22Rv1 (cell line): Measurements from ENCODE around the gene SLC25A25.

ENCODE experiments used
- H3K27ac ChIP-seq: fragments of 450-650 bp; 2 replicates; pipeline ENCODE4 v1.5.1; 2017
- ZFX ChIP-seq: fragments of 450-650 bp; IDR thresholded peaks from 2 replicates; pipeline ENCODE4 v1.6.1; 2017; ENCODE audit warnings: antibody characterized with exemption, borderline replicate concordance
- TF ChIP-seq, protein P1 (sequence below): fragments of 450-650 bp; IDR thresholded peaks from 2 replicates; pipeline ENCODE4 v1.5.1; 2017; ENCODE audit warnings: mild to moderate bottlenecking

SLC25A25 gene

DNA sequence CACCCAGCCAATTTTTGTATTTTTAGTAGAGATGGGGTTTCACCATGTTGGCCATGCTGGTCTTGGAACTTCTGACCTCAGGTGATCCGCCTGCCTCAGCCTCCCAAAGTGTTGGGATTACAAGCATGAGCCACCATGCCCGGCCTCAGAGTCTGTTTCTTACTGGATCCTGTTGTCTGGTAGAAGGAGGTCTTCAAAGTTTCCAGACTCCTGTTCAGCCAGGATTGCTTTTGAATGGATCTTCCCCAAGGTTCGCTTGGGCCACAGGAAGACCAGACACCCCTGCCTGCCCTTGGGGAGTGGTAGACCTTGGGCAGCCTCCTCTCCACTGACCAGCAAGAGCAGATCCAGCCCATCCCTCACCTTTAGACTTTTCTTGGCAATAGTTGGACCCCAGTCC, 73.6 kb downstream of the SLC25A25 start:
- no peak overlapping the region for H3K27ac ChIP-seq
- TF ChIP-seq, protein P1, sequence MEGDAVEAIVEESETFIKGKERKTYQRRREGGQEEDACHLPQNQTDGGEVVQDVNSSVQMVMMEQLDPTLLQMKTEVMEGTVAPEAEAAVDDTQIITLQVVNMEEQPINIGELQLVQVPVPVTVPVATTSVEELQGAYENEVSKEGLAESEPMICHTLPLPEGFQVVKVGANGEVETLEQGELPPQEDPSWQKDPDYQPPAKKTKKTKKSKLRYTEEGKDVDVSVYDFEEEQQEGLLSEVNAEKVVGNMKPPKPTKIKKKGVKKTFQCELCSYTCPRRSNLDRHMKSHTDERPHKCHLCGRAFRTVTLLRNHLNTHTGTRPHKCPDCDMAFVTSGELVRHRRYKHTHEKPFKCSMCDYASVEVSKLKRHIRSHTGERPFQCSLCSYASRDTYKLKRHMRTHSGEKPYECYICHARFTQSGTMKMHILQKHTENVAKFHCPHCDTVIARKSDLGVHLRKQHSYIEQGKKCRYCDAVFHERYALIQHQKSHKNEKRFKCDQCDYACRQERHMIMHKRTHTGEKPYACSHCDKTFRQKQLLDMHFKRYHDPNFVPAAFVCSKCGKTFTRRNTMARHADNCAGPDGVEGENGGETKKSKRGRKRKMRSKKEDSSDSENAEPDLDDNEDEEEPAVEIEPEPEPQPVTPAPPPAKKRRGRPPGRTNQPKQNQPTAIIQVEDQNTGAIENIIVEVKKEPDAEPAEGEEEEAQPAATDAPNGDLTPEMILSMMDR = no peak
- TF ChIP-seq ZFX = no peak

DNA sequence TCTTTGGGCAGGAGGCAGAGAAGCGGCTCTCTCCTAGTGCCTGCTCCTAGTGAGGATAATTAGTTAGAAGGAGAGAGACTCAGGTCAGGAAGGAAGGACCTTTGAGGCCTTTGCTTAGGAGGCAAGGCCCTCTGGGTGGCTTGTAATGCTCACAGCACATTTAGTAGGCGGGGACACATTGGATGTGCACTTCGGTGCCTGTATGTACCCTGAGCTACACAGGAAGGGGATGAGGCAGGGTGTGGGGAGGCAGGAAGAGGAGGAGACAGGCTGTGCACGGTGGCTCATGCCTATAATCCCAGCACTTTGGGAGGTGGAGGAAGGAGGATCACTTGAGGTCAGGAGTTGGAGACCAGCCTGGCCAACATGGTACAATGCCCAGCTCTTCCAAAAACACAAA, 74.0 kb downstream of the SLC25A25 start:
- H3K27ac ChIP-seq = no peak overlapping the region
- TF ChIP-seq ZFX = no peak
- TF ChIP-seq, protein P1 = no peak

- no peak overlapping the region for H3K27ac ChIP-seq
- no peak for TF ChIP-seq ZFX
- TF ChIP-seq, protein P1 = no peak
Observed at GRCh38 chr9:128142596-128142995, 74.6 kb downstream of the SLC25A25 start.

DNA sequence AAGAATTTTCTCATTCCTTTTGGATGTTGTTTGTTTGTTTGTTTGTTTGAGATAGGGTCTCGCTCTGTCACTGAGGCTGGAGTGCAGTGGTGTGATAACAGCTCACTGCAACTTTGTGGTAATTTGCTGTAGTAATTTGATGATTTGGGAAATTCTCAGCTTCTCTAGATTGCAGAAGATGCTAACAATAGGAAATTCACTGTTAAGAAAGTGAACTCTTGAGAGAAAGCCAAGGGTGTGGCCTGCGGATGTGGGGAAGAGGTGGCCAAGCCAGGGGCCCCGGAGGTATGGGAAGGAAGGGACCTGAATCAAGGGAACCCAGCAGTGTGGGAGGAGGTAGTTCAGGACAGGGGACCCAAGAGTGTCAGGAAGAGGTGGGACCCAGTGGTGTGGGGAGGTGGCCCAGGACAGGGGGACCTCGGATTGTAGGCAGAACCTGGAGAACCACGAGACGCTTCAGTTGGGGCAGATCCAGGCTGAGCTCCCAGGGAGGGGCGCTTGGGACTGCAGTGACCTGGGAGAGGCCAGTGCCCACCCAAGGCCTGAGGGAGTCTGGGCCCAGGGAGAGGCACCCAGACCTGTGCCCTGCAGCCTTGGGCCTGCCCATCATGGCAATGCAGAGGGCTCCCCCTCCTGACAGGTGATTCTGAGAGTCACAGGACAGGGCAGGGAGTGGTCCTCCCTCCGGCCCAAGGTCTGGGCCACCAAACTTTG, 75.7 kb downstream of the SLC25A25 start:
- H3K27ac ChIP-seq = no peak overlapping the region
- TF ChIP-seq, protein P1 = no peak
- TF ChIP-seq ZFX = no peak

- no peak for TF ChIP-seq ZFX
- TF ChIP-seq, protein P1 = no peak
- H3K27ac ChIP-seq = no peak overlapping the region
Observed at GRCh38 chr9:128144239-128145181, 76.5 kb downstream of the SLC25A25 start.

DNA sequence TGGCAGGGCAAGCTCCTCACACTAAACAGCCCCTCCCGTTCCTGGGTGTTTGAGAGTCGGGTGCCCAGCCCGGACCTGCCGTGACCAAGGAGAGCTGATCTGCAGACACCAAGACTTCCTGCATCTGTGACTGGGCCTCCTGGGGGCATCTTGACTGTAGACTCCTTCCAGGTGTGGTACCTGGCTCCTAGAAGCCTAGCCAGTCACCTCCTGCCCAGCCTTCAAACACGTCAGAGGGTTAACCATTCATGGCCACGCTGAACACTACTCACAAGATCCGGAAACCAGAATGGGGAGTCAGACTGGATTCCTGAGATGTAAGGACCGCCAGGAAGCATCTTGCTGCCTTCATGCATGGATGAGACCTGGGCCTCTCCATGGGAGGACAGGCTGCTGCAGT, 77.5 kb downstream of the SLC25A25 start:
- no peak overlapping the region for H3K27ac ChIP-seq
- TF ChIP-seq, protein P1 = no peak
- TF ChIP-seq ZFX = no peak

DNA sequence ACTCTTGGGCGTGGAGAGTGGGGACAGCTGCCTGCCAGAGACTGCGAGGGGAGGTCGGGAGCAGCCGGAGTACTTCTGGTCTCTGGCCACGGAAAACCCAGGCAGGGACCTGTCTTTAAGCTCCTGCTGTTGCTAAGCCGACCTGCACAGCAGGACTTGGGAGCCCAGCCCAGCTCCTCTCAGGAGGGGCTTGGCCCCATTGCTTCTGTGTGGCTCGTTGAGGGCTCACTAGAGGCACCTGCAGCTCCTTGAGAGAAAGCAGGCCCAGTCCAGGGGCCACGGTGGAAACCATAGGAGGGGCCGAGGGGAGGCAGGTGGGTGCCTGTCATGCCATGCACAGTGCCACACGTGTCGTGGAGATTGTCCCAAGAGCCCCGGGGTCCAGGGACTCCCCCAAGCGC, 77.9 kb downstream of the SLC25A25 start:
- no peak overlapping the region for H3K27ac ChIP-seq
- TF ChIP-seq, protein P1 = no peak
- TF ChIP-seq ZFX = no peak
